KMS-11 (cell line): Measurements from ENCODE around the gene FANCC.

Experiments
- H2AFZ ChIP-seq: fragments of 200-600 bp; sonication (generic); 2 replicates; pipeline ENCODE4 v1.6.1; 2016; ENCODE audit warnings: antibody characterized with exemption, mixed run types, low read depth
- H3K27ac ChIP-seq: fragments of 200-600 bp; sonication (generic); 2 replicates; pipeline ENCODE4 v1.6.1; 2016; ENCODE audit warnings: mild to moderate bottlenecking, mixed run types
- H3K27me3 ChIP-seq: fragments of 200-600 bp; sonication (generic); 2 replicates; pipeline ENCODE4 v1.6.1; 2017; ENCODE audit warnings: mild to moderate bottlenecking, low read depth, mixed run types, moderate library complexity; ENCODE audit not compliant: insufficient read depth
- H3K36me3 ChIP-seq: fragments of 200-600 bp; sonication (generic); 2 replicates; pipeline ENCODE4 v1.6.1; 2017; ENCODE audit warnings: mild to moderate bottlenecking, mixed run types; ENCODE audit not compliant: insufficient read depth
- H3K4me1 ChIP-seq: fragments of 200-600 bp; sonication (generic); 2 replicates; pipeline ENCODE4 v1.6.1; 2016; ENCODE audit warnings: mild to moderate bottlenecking, low read depth, mixed run types; ENCODE audit not compliant: poor library complexity, severe bottlenecking
- H3K4me2 ChIP-seq: fragments of 200-600 bp; sonication (generic); 2 replicates; pipeline ENCODE4 v1.7.0; 2016; ENCODE audit warnings: mild to moderate bottlenecking, mixed run types
- H3K4me3 ChIP-seq: fragments of 200-600 bp; sonication (generic); IDR thresholded peaks from 2 replicates; pipeline ENCODE4 v1.6.1; 2017; ENCODE audit warnings: low read depth, low read length, mixed read lengths; ENCODE audit not compliant: insufficient read depth
- H3K79me2 ChIP-seq: fragments of 200-600 bp; sonication (generic); 2 replicates; pipeline ENCODE4 v1.6.1; 2016; ENCODE audit warnings: low read depth, mixed run types; ENCODE audit not compliant: insufficient read depth
- H3K9ac ChIP-seq: fragments of 200-600 bp; sonication (generic); 2 replicates; pipeline ENCODE4 v1.6.1; 2016; ENCODE audit warnings: mild to moderate bottlenecking, mixed run types
- H4K20me1 ChIP-seq: fragments of 200-600 bp; sonication (generic); 2 replicates; pipeline ENCODE4 v1.6.1; 2016; ENCODE audit warnings: mild to moderate bottlenecking, mixed run types; ENCODE audit not compliant: insufficient read depth
- CTCF ChIP-seq: fragments of 200-600 bp; sonication (generic); conservative IDR thresholded peaks from 2 replicates; pipeline ENCODE4 v1.6.1; 2017; ENCODE audit warnings: low read depth, mild to moderate bottlenecking, antibody characterized with exemption, low read length, moderate library complexity, mixed read lengths

The FANCC gene

GRCh38 chr9:95071450-95071849 lies 246.1 kb downstream of the FANCC start:
- Histone ChIP-seq H3K9ac (no peak overlapping the region), H3K36me3 (no peaks in the 10 kb centered on the region), H2AFZ (no peak overlapping the region), H3K4me2 (no peak overlapping the region), H3K27me3 (no peaks in the 10 kb centered on the region), H3K79me2 (no peaks in the 10 kb centered on the region), H3K4me1 (no peaks in the 10 kb centered on the region), H4K20me1 (no peaks in the 10 kb centered on the region), H3K27ac (no peak overlapping the region), H3K4me3 (no peak overlapping the region)
- TF ChIP-seq CTCF, result no peak

- Histone ChIP-seq H2AFZ (no peak overlapping the region), H3K4me3 (no peak overlapping the region), H3K4me1 (no peaks in the 10 kb centered on the region), H3K36me3 (no peaks in the 10 kb centered on the region), H3K27ac (no peak overlapping the region), H3K9ac (no peak overlapping the region), H3K27me3 (no peaks in the 10 kb centered on the region), H4K20me1 (no peaks in the 10 kb centered on the region), H3K4me2 (no peak overlapping the region), H3K79me2 (no peaks in the 10 kb centered on the region)
- no peak for TF ChIP-seq CTCF
Observed at GRCh38 chr9:95070549-95071021, 246.9 kb downstream of the FANCC start.

- H3K36me3 ChIP-seq, result no peaks in the 10 kb centered on the region
Observed at GRCh38 chr9:95067897-95068296, 249.6 kb downstream of the FANCC start.

GRCh38 chr9:95067057-95067456 lies 250.5 kb downstream of the FANCC start:
- no peaks in the 10 kb centered on the region for H3K36me3 ChIP-seq
- no peak overlapping the region for H3K27ac ChIP-seq
- no peak overlapping the region for H3K4me2 ChIP-seq
- H3K27me3 ChIP-seq, result no peaks in the 10 kb centered on the region
- H3K4me1 ChIP-seq, result no peaks in the 10 kb centered on the region
- no peaks in the 10 kb centered on the region for H3K79me2 ChIP-seq
- H3K4me3 ChIP-seq, result no peak overlapping the region
- H2AFZ ChIP-seq, result no peak overlapping the region
- TF ChIP-seq CTCF, result no peak
- no peak overlapping the region for H3K9ac ChIP-seq
- H4K20me1 ChIP-seq, result no peaks in the 10 kb centered on the region

More at GRCh38 chr9:95067897-95068296, 249.6 kb downstream of the FANCC start:
- Histone ChIP-seq H3K27me3 (no peaks in the 10 kb centered on the region), H2AFZ (no peak overlapping the region), H3K79me2 (no peaks in the 10 kb centered on the region), H3K4me3 (no peak overlapping the region), H3K4me2 (no peak overlapping the region), H3K9ac (no peak overlapping the region), H4K20me1 (no peaks in the 10 kb centered on the region), H3K27ac (no peak overlapping the region), H3K4me1 (no peaks in the 10 kb centered on the region)
- no peak for TF ChIP-seq CTCF
